Endodermal cell (in vitro differentiated cells): ENCODE results near the gene DCAF8L1. TPM values are rescaled to one million over a fixed set of nuclear protein-coding genes. Genes with fewer than 3 reads are reported as not detected.

Source experiments
- DNase-seq: peaks from one replicate; pipeline ENCODE4 v3.0.0-alpha.2; 2017
- H3K27ac ChIP-seq: 2 replicates; pipeline ENCODE4 v1.5.1; 2013; ENCODE audit warnings: mild to moderate bottlenecking, low read depth, low read length, moderate library complexity
- H3K27me3 ChIP-seq: 2 replicates; pipeline ENCODE4 v1.6.1; 2013; ENCODE audit warnings: mild to moderate bottlenecking, low read length, moderate library complexity; ENCODE audit not compliant: insufficient read depth, control insufficient read depth, poor library complexity, severe bottlenecking
- H3K36me3 ChIP-seq: 2 replicates; pipeline ENCODE4 v1.7.0; 2013; ENCODE audit warnings: mild to moderate bottlenecking, low read length, moderate library complexity; ENCODE audit not compliant: control insufficient read depth, insufficient read depth
- H3K4me1 ChIP-seq: one replicate; pipeline ENCODE4 v1.7.0; 2013; ENCODE audit warnings: low read length; ENCODE audit not compliant: control insufficient read depth, insufficient read depth
- H3K4me3 ChIP-seq: 2 replicates; pipeline ENCODE4 v1.5.1; 2013; ENCODE audit warnings: mild to moderate bottlenecking, low read length, moderate library complexity
- H3K9ac ChIP-seq: 2 replicates; pipeline ENCODE4 v1.6.1; 2013; ENCODE audit warnings: mild to moderate bottlenecking, low read length, moderate library complexity; ENCODE audit not compliant: poor library complexity, severe bottlenecking; ENCODE audit errors: extremely low read depth
- H3K9me3 ChIP-seq: 2 replicates; pipeline ENCODE4 v1.6.1; 2013; ENCODE audit warnings: mild to moderate bottlenecking, low read length, moderate library complexity; ENCODE audit not compliant: control insufficient read depth
- H3K27ac Mint-ChIP-seq: 2 replicates; pipeline ENCODE4 v1.8.0; 2020; ENCODE audit warnings: mixed read lengths
- H3K27me3 Mint-ChIP-seq: 2 replicates; pipeline ENCODE4 v1.8.0; 2021; ENCODE audit warnings: mild to moderate bottlenecking, mixed read lengths; ENCODE audit not compliant: insufficient read depth
- H3K36me3 Mint-ChIP-seq: 2 replicates; pipeline ENCODE4 v1.8.0; 2020; ENCODE audit warnings: low read depth, mixed read lengths
- H3K4me1 Mint-ChIP-seq: 2 replicates; pipeline ENCODE4 v1.8.0; 2020; ENCODE audit warnings: mixed read lengths
- H3K4me3 Mint-ChIP-seq: 2 replicates; pipeline ENCODE4 v1.8.0; 2020; ENCODE audit warnings: mild to moderate bottlenecking, moderate library complexity, mixed read lengths
- H3K9me3 Mint-ChIP-seq: 2 replicates; pipeline ENCODE4 v1.8.0; 2020; ENCODE audit warnings: mild to moderate bottlenecking, mixed read lengths
- CTCF ChIP-seq: fragments of 200-600 bp; sonication (generic); conservative IDR thresholded peaks from 2 replicates; pipeline ENCODE4 v1.5.0; 2021; ENCODE audit warnings: antibody characterized with exemption, mild to moderate bottlenecking
- WGBS, 2 experiments: methylation state at CpG; one replicate each; pipeline versions ENCODE4 v1.1.5 to v1.1.7; 2013; ENCODE audit warnings: missing lambda C conversion rate in 2 of 2, mixed read lengths in 1 of 2; ENCODE audit not compliant: insufficient coverage in 1 of 2, insufficient read length in 1 of 2; 5-methylcytosine and 5-hydroxymethylcytosine counted together
- long read RNA-seq, 4 experiments: library from polyadenylated mRNA in 2 of 4; library from RNA in 1 of 4; library from capped mRNA in 1 of 4; stranded (forward) in 3 of 4; unstranded in 1 of 4; transcript quantifications; one replicate each; pipeline ENCODE4 v2.0.0, GENCODE V29; 2020 to 2021; ENCODE audit warnings: inconsistent platforms in 1 of 4
- polyA plus RNA-seq, 2 experiments: library from polyadenylated mRNA; stranded (reverse); fragments of 50-300 nt; gene quantifications; one replicate each; pipeline ENCODE4 v1.2.3, GENCODE V29; 2013
- total RNA-seq, 2 donors: library from RNA; stranded (reverse); fragmentation: NEBNext Ultra II Directional in 1 of 2; extraction: Animal tissue kit (Norgen Biotek cat#: 25700) in 1 of 2; gene quantifications; 2 replicates in 1 of 2; 3 replicates in 1 of 2; pipeline ENCODE4 v1.2.1, GENCODE V29; 2021

Gene DCAF8L1
- total RNA-seq = not detected
- not detected for polyA plus RNA-seq (2013, experiment 1 of 2)
- polyA plus RNA-seq (2013, experiment 2 of 2) = not detected
- long read RNA-seq, experiment 1 = 0 reads
- long read RNA-seq, experiment 2 = 0 reads
- long read RNA-seq, experiment 3 = 0 reads
- long read RNA-seq, experiment 4 = 0 reads

GRCh38 chrX:27981349-27981748 lies at the start of gene DCAF8L1:
Gene DCAF8L1, minus strand, starts transcription at chrX:27981449. Its CDS starts 115 bp downstream, at chrX:27981334.
- no peaks in the 10 kb centered on the region for H3K36me3 ChIP-seq
- no peak within 1 kb of the TSS for H3K27ac ChIP-seq
- Mint-ChIP-seq H3K9me3 (peaks cover 19% of the 10 kb centered on the region), H3K27ac (no peak within 1 kb of the TSS), H3K27me3 (no peaks in the 10 kb centered on the region), H3K36me3 (no peaks in the 10 kb centered on the region), H3K4me1 (no peaks in the 10 kb centered on the region), H3K4me3 (no peak within 1 kb of the TSS)
- H3K27me3 ChIP-seq = no peaks in the 10 kb centered on the region
- WGBS, 2 experiments = 92 to 100% methylated on average over 4 to 14 of the region's 14 CpGs
- no peak for DNase-seq
- no peak within 1 kb of the TSS for H3K9ac ChIP-seq
- H3K9me3 ChIP-seq = no peaks in the 10 kb centered on the region
- no peak within 1 kb of the TSS for H3K4me3 ChIP-seq
- no peaks in the 10 kb centered on the region for H3K4me1 ChIP-seq
- TF ChIP-seq CTCF = no peak

- no peak for TF ChIP-seq CTCF
- Histone ChIP-seq H3K4me3 (no peak overlapping the region), H3K27me3 (peaks cover 9% of the 10 kb centered on the region), H3K9ac (no peak overlapping the region), H3K36me3 (no peaks in the 10 kb centered on the region), H3K4me1 (no peaks in the 10 kb centered on the region), H3K27ac (no peak overlapping the region), H3K9me3 (peaks cover 12% of the 10 kb centered on the region)
- H3K4me1 Mint-ChIP-seq = peaks cover 4% of the 10 kb centered on the region
- no peak overlapping the region for H3K27ac Mint-ChIP-seq
- H3K36me3 Mint-ChIP-seq = no peaks in the 10 kb centered on the region
- WGBS, 2 experiments = 89% methylated on average over 1 of the region's 2 CpGs; no CpG with 5 or more reads in 1 of the 2 experiments
- H3K27me3 Mint-ChIP-seq = peaks cover 14% of the 10 kb centered on the region
- H3K4me3 Mint-ChIP-seq = no peak overlapping the region
- no peak for DNase-seq
- H3K9me3 Mint-ChIP-seq = peaks cover 18% of the 10 kb centered on the region
These were observed 41.1 kb upstream of the DCAF8L1 start for GRCh38 chrX:28022371-28022770.

GRCh38 chrX:28016823-28017222 lies 35.6 kb upstream of the DCAF8L1 start:
- Mint-ChIP-seq H3K36me3 (no peaks in the 10 kb centered on the region), H3K4me3 (no peak overlapping the region), H3K9me3 (no peaks in the 10 kb centered on the region), H3K4me1 (no peaks in the 10 kb centered on the region), H3K27me3 (peaks cover 9% of the 10 kb centered on the region), H3K27ac (no peak overlapping the region)
- H3K36me3 ChIP-seq = no peaks in the 10 kb centered on the region
- TF ChIP-seq CTCF = no peak
- no peaks in the 10 kb centered on the region for H3K27me3 ChIP-seq
- no peak for DNase-seq
- no peak overlapping the region for H3K4me3 ChIP-seq
- 100% methylated on average over 1 of the region's 1 CpG; no CpG with 5 or more reads in 1 of the 2 experiments for WGBS, 2 experiments
- no peak overlapping the region for H3K9ac ChIP-seq
- no peaks in the 10 kb centered on the region for H3K4me1 ChIP-seq
- H3K27ac ChIP-seq = no peak overlapping the region
- no peaks in the 10 kb centered on the region for H3K9me3 ChIP-seq
